GM18511 (cell line): ENCODE results near the gene POLR3A.
A peak's percentile ranks its signal among the peaks of the same experiment; 100 is the strongest.

Source experiments
- ATAC-seq: cut with Tn5 transposase; IDR thresholded peaks from one replicate; pipeline ENCODE4 v1.9.1; 2021; ENCODE audit warnings: mild to moderate bottlenecking, moderate library complexity; ENCODE audit not compliant: unreplicated experiment

Gene POLR3A

GRCh38 chr10:78047314-78047891 is 18.1 kb upstream of the POLR3A start:
- ATAC-seq: peak; percentile 70

- ATAC-seq: no peak
Measured at GRCh38 chr10:78046711-78047269, 17.5 kb upstream of the POLR3A start.

GRCh38 chr10:78045856-78046255 is 16.5 kb upstream of the POLR3A start:
- ATAC-seq: no peak

GRCh38 chr10:78045237-78045636 is 15.9 kb upstream of the POLR3A start:
- peak; percentile 78 for ATAC-seq

GRCh38 chr10:78044699-78045098 is 15.4 kb upstream of the POLR3A start:
- no peak for ATAC-seq

GRCh38 chr10:78044179-78044578 is 14.9 kb upstream of the POLR3A start:
- ATAC-seq: no peak

- no peak for ATAC-seq
Measured at GRCh38 chr10:78042752-78043104, 13.4 kb upstream of the POLR3A start.

GRCh38 chr10:78042058-78042751 is 12.9 kb upstream of the POLR3A start:
- ATAC-seq: no peak

- ATAC-seq: no peak
Measured at GRCh38 chr10:78041170-78042057, 12.1 kb upstream of the POLR3A start.

GRCh38 chr10:78039743-78040142 is 10.4 kb upstream of the POLR3A start:
- ATAC-seq: no peak

GRCh38 chr10:78038791-78039547 is 9.7 kb upstream of the POLR3A start:
- ATAC-seq: no peak

GRCh38 chr10:78038105-78038504 is 8.8 kb upstream of the POLR3A start:
- no peak for ATAC-seq

- ATAC-seq: no peak
Measured at GRCh38 chr10:78035933-78036583, 6.7 kb upstream of the POLR3A start.

GRCh38 chr10:78035437-78035836 is 6.1 kb upstream of the POLR3A start:
- ATAC-seq: no peak

GRCh38 chr10:78035025-78035424 is 5.7 kb upstream of the POLR3A start:
- ATAC-seq: no peak

- peak; percentile 77 for ATAC-seq
Measured at GRCh38 chr10:78033637-78034470, 4.5 kb upstream of the POLR3A start, which contains the start of gene RPS24. Gene RPS24, plus strand, starts transcription at chr10:78033863. Its CDS starts 39 bp downstream, at chr10:78033902.

GRCh38 chr10:78033387-78033636 is 4.0 kb upstream of the POLR3A start:
- ATAC-seq: no peak

- peak; percentile 0 for ATAC-seq
Measured at GRCh38 chr10:78028438-78029268, 662 bp downstream of the POLR3A start.
